Progenitor cell of endocrine pancreas (in vitro differentiated cells): Measurements from ENCODE around the gene LRRC43. TPM values are rescaled to one million over a fixed set of nuclear protein-coding genes. Genes with fewer than 3 reads are reported as not detected.

ENCODE experiments used
- DNase-seq: peaks from one replicate; pipeline ENCODE4 v3.0.0; 2021; ENCODE audit warnings: low spot score; ENCODE audit not compliant: unreplicated experiment
- H3K27ac Mint-ChIP-seq: 2 replicates; pipeline ENCODE4 v1.8.0; 2021; ENCODE audit warnings: mild to moderate bottlenecking, moderate library complexity, mixed read lengths
- H3K27me3 Mint-ChIP-seq: 2 replicates; pipeline ENCODE4 v1.8.0; 2021; ENCODE audit warnings: mixed read lengths
- H3K36me3 Mint-ChIP-seq: 2 replicates; pipeline ENCODE4 v1.8.0; 2022; ENCODE audit warnings: mixed read lengths; ENCODE audit not compliant: insufficient read depth
- H3K4me1 Mint-ChIP-seq: 2 replicates; pipeline ENCODE4 v1.8.0; 2021; ENCODE audit warnings: low read depth, mixed read lengths
- H3K4me3 Mint-ChIP-seq: 2 replicates; pipeline ENCODE4 v1.8.0; 2021; ENCODE audit warnings: low read depth, mild to moderate bottlenecking, moderate library complexity, mixed read lengths
- H3K9me3 Mint-ChIP-seq: 2 replicates; pipeline ENCODE4 v1.8.0; 2021; ENCODE audit warnings: low read depth, mixed read lengths
- CTCF ChIP-seq: fragments of 200-600 bp; sonication (generic); IDR thresholded peaks from one replicate; pipeline ENCODE4 v1.5.0; 2021; ENCODE audit warnings: antibody characterized with exemption, mild to moderate bottlenecking; ENCODE audit not compliant: unreplicated experiment
- total RNA-seq: library from RNA; stranded (reverse); gene quantifications from 2 replicates; pipeline ENCODE4 v1.2.1, GENCODE V29; 2021

The LRRC43 gene
- total RNA-seq, 1 donor from 2014 or later = 5.4 TPM

- no peak for TF ChIP-seq CTCF
- Mint-ChIP-seq H3K27ac (no peak overlapping the region), H3K4me1 (no peaks in the 10 kb centered on the region), H3K36me3 (peaks cover 15% of the 10 kb centered on the region), H3K9me3 (no peaks in the 10 kb centered on the region), H3K4me3 (no peak overlapping the region), H3K27me3 (no peaks in the 10 kb centered on the region)
- DNase-seq = no peak
Measured at GRCh38 chr12:122141911-122142725, 40.8 kb upstream of the LRRC43 start.

- Mint-ChIP-seq H3K4me1 (no peaks in the 10 kb centered on the region), H3K27me3 (no peaks in the 10 kb centered on the region), H3K4me3 (no peak overlapping the region), H3K36me3 (peaks cover 15% of the 10 kb centered on the region), H3K27ac (no peak overlapping the region), H3K9me3 (no peaks in the 10 kb centered on the region)
- DNase-seq = no peak
- TF ChIP-seq CTCF = no peak
Measured at GRCh38 chr12:122142857-122143256, 40.1 kb upstream of the LRRC43 start.

GRCh38 chr12:122144885-122145284, 38.0 kb upstream of the LRRC43 start:
- no peak overlapping the region for H3K4me3 Mint-ChIP-seq

GRCh38 chr12:122145505-122146330, 37.2 kb upstream of the LRRC43 start:
- Mint-ChIP-seq H3K36me3 (peaks cover 10% of the 10 kb centered on the region), H3K27me3 (no peaks in the 10 kb centered on the region), H3K9me3 (no peaks in the 10 kb centered on the region), H3K27ac (no peak overlapping the region), H3K4me1 (no peaks in the 10 kb centered on the region), H3K4me3 (no peak overlapping the region)
- TF ChIP-seq CTCF = no peak
- DNase-seq = no peak

More at GRCh38 chr12:122144885-122145284, 38.0 kb upstream of the LRRC43 start:
- no peak for DNase-seq
- H3K4me1 Mint-ChIP-seq = no peaks in the 10 kb centered on the region
- no peak for TF ChIP-seq CTCF
- no peaks in the 10 kb centered on the region for H3K9me3 Mint-ChIP-seq
- no peak overlapping the region for H3K27ac Mint-ChIP-seq
- peaks cover 12% of the 10 kb centered on the region for H3K36me3 Mint-ChIP-seq
- H3K27me3 Mint-ChIP-seq = no peaks in the 10 kb centered on the region

GRCh38 chr12:122147514-122148290, 35.2 kb upstream of the LRRC43 start:
- no peaks in the 10 kb centered on the region for H3K9me3 Mint-ChIP-seq
- no peak for TF ChIP-seq CTCF
- no peak for DNase-seq
- H3K4me3 Mint-ChIP-seq = no peak overlapping the region
- peaks cover 4% of the 10 kb centered on the region for H3K36me3 Mint-ChIP-seq
- no peaks in the 10 kb centered on the region for H3K4me1 Mint-ChIP-seq
- peak overlapping the region; percentile 25 for H3K27ac Mint-ChIP-seq
- peaks cover 6% of the 10 kb centered on the region for H3K27me3 Mint-ChIP-seq
